Mesendoderm (in vitro differentiated cells): ENCODE data around the gene ST7.

Experiments used
- DNase-seq: peaks from one replicate; pipeline ENCODE4 v3.0.0; 2013
- H2AK5ac ChIP-seq: 2 replicates; pipeline ENCODE4 v1.6.1; 2013; ENCODE audit warnings: low read length, inconsistent platforms
- H2BK120ac ChIP-seq: 2 replicates; pipeline ENCODE4 v1.6.1; 2013; ENCODE audit warnings: low read depth, mild to moderate bottlenecking, low read length, moderate library complexity, mixed read lengths
- H2BK15ac ChIP-seq: replicated peaks from 2 replicates; pipeline ENCODE4 v1.6.1; 2013; ENCODE audit warnings: low read depth, mild to moderate bottlenecking, moderate library complexity
- H2BK5ac ChIP-seq: 2 replicates; pipeline ENCODE4 v1.6.1; 2013; ENCODE audit warnings: low read length, inconsistent platforms
- H3K18ac ChIP-seq: 2 replicates; pipeline ENCODE4 v1.6.1; 2013; ENCODE audit warnings: mild to moderate bottlenecking, low read length, mixed read lengths
- H3K23ac ChIP-seq: one replicate; pipeline ENCODE4 v1.6.1; 2013; ENCODE audit warnings: low read length
- H3K27ac ChIP-seq: 2 replicates; pipeline ENCODE4 v1.5.1; 2013; ENCODE audit warnings: low read depth, mild to moderate bottlenecking, inconsistent platforms, low read length, moderate library complexity
- H3K27me3 ChIP-seq: 2 replicates; pipeline ENCODE4 v1.6.1; 2013; ENCODE audit warnings: low read length, control low read depth, mild to moderate bottlenecking, inconsistent platforms; ENCODE audit not compliant: insufficient read depth, poor library complexity
- H3K36me3 ChIP-seq: 2 replicates; pipeline ENCODE4 v1.6.1; 2013; ENCODE audit warnings: low read length, inconsistent platforms; ENCODE audit not compliant: control insufficient read depth, insufficient read depth
- H3K4ac ChIP-seq: one replicate; pipeline ENCODE4 v1.6.1; 2013; ENCODE audit warnings: low read depth, mild to moderate bottlenecking, low read length, moderate library complexity
- H3K4me1 ChIP-seq: 2 replicates; pipeline ENCODE4 v1.6.1; 2013; ENCODE audit warnings: low read depth, low read length, inconsistent platforms; ENCODE audit not compliant: control insufficient read depth
- H3K4me2 ChIP-seq: 2 replicates; pipeline ENCODE4 v1.6.1; 2013; ENCODE audit warnings: low read length
- H3K4me3 ChIP-seq: 2 replicates; pipeline ENCODE4 v1.5.1; 2013; ENCODE audit warnings: mild to moderate bottlenecking, low read length
- H3K56ac ChIP-seq: one replicate; pipeline ENCODE4 v1.6.1; 2013; ENCODE audit warnings: low read length
- H3K79me1 ChIP-seq: 2 replicates; pipeline ENCODE4 v1.6.1; 2013; ENCODE audit warnings: low read length, inconsistent platforms
- H3K79me2 ChIP-seq: 2 replicates; pipeline ENCODE4 v1.6.1; 2013; ENCODE audit warnings: mild to moderate bottlenecking, low read length; ENCODE audit not compliant: control insufficient read depth, insufficient read depth
- H3K9ac ChIP-seq: 2 replicates; pipeline ENCODE4 v1.6.1; 2013; ENCODE audit warnings: low read length, inconsistent platforms
- H4K5ac ChIP-seq: one replicate; pipeline ENCODE4 v1.6.1; 2013; ENCODE audit warnings: low read length
- H4K8ac ChIP-seq: one replicate; pipeline ENCODE4 v1.6.1; 2013; ENCODE audit warnings: low read depth, mild to moderate bottlenecking, control low read depth, low read length, moderate library complexity
- WGBS: extraction: QIAGEN DNeasy Blood & Tissue Kit; methylation state at CpG from one replicate; pipeline ENCODE4 v1.1.7; 2013; ENCODE audit warnings: low lambda C conversion rate, missing lambda C conversion rate; ENCODE audit not compliant: insufficient coverage; ENCODE audit errors: extremely low coverage; 5-methylcytosine and 5-hydroxymethylcytosine counted together

The ST7 gene

GRCh38 chr7:117124591-117125220 is 171.4 kb downstream of the ST7 start:
- Histone ChIP-seq H3K79me2 (no peaks in the 10 kb centered on the region), H2AK5ac (no peak overlapping the region), H2BK5ac (no peak overlapping the region), H3K4me2 (no peak overlapping the region), H3K4ac (no peak overlapping the region), H3K79me1 (no peaks in the 10 kb centered on the region), H3K27me3 (no peaks in the 10 kb centered on the region), H3K56ac (no peak overlapping the region), H3K27ac (no peak overlapping the region), H2BK120ac (no peak overlapping the region), H3K36me3 (no peaks in the 10 kb centered on the region), H3K4me1 (no peaks in the 10 kb centered on the region), H3K23ac (no peak overlapping the region), H3K4me3 (no peak overlapping the region), H2BK15ac (no peak overlapping the region), H4K5ac (no peak overlapping the region), H4K8ac (no peak overlapping the region), H3K18ac (no peak overlapping the region), H3K9ac (no peak overlapping the region)
- WGBS, result no CpG with 5 or more reads among the region's 4 CpGs
- no peak for DNase-seq

- Histone ChIP-seq H2BK15ac (no peak overlapping the region), H4K8ac (no peak overlapping the region), H3K56ac (no peak overlapping the region), H3K36me3 (no peaks in the 10 kb centered on the region), H3K79me2 (no peaks in the 10 kb centered on the region), H2AK5ac (no peak overlapping the region), H2BK120ac (no peak overlapping the region), H3K4me2 (no peak overlapping the region), H3K27ac (no peak overlapping the region), H3K4me3 (no peak overlapping the region), H3K4ac (no peak overlapping the region), H3K23ac (no peak overlapping the region), H3K9ac (no peak overlapping the region), H4K5ac (no peak overlapping the region), H3K27me3 (no peaks in the 10 kb centered on the region), H3K4me1 (no peaks in the 10 kb centered on the region), H3K18ac (no peak overlapping the region), H2BK5ac (no peak overlapping the region), H3K79me1 (no peaks in the 10 kb centered on the region)
- no CpG with 5 or more reads among the region's 1 CpG for WGBS
- DNase-seq, result no peak
Measured at GRCh38 chr7:117126676-117127075, 173.4 kb downstream of the ST7 start.

- no peak overlapping the region for H2BK15ac ChIP-seq
- DNase-seq, result peak; percentile 29
- H2AK5ac ChIP-seq, result no peak overlapping the region
- H2BK120ac ChIP-seq, result no peak overlapping the region
- H3K27ac ChIP-seq, result no peak overlapping the region
- no peak overlapping the region for H4K5ac ChIP-seq
- no peak overlapping the region for H3K4me3 ChIP-seq
- no peak overlapping the region for H4K8ac ChIP-seq
- no peak overlapping the region for H3K4ac ChIP-seq
- no peak overlapping the region for H3K56ac ChIP-seq
- H2BK5ac ChIP-seq, result no peak overlapping the region
- WGBS, result 100% methylated on average over 1 of the region's 2 CpGs
- no peaks in the 10 kb centered on the region for H3K36me3 ChIP-seq
- no peaks in the 10 kb centered on the region for H3K4me1 ChIP-seq
- H3K79me2 ChIP-seq, result no peaks in the 10 kb centered on the region
- no peaks in the 10 kb centered on the region for H3K27me3 ChIP-seq
- no peak overlapping the region for H3K9ac ChIP-seq
- no peak overlapping the region for H3K18ac ChIP-seq
- no peak overlapping the region for H3K4me2 ChIP-seq
- no peaks in the 10 kb centered on the region for H3K79me1 ChIP-seq
- H3K23ac ChIP-seq, result no peak overlapping the region
Measured at GRCh38 chr7:117127585-117128168, 174.4 kb downstream of the ST7 start.

GRCh38 chr7:117129521-117129955 is 176.2 kb downstream of the ST7 start:
- Histone ChIP-seq H2BK5ac (no peak overlapping the region), H3K4ac (no peak overlapping the region), H3K9ac (no peak overlapping the region), H3K18ac (no peak overlapping the region), H3K4me2 (no peak overlapping the region), H2BK15ac (no peak overlapping the region), H4K5ac (no peak overlapping the region), H3K27ac (no peak overlapping the region), H3K4me3 (no peak overlapping the region), H4K8ac (no peak overlapping the region), H2AK5ac (no peak overlapping the region), H3K27me3 (no peaks in the 10 kb centered on the region), H3K4me1 (no peaks in the 10 kb centered on the region), H2BK120ac (no peak overlapping the region), H3K23ac (no peak overlapping the region), H3K56ac (no peak overlapping the region), H3K79me2 (no peaks in the 10 kb centered on the region), H3K79me1 (no peaks in the 10 kb centered on the region), H3K36me3 (no peaks in the 10 kb centered on the region)
- no CpG with 5 or more reads among the region's 5 CpGs for WGBS
- no peak for DNase-seq

- Histone ChIP-seq H2BK120ac (no peak overlapping the region), H3K4ac (no peak overlapping the region), H4K5ac (no peak overlapping the region), H3K36me3 (no peaks in the 10 kb centered on the region), H2BK5ac (no peak overlapping the region), H3K56ac (no peak overlapping the region), H3K27ac (no peak overlapping the region), H4K8ac (no peak overlapping the region), H3K79me1 (no peaks in the 10 kb centered on the region), H3K9ac (no peak overlapping the region), H3K4me3 (no peak overlapping the region), H3K18ac (no peak overlapping the region), H2AK5ac (no peak overlapping the region), H3K27me3 (no peaks in the 10 kb centered on the region), H3K4me2 (no peak overlapping the region), H2BK15ac (no peak overlapping the region), H3K79me2 (no peaks in the 10 kb centered on the region), H3K4me1 (no peaks in the 10 kb centered on the region), H3K23ac (no peak overlapping the region)
- no CpG with 5 or more reads among the region's 5 CpGs for WGBS
- DNase-seq, result no peak
Measured at GRCh38 chr7:117130262-117130661, 177.0 kb downstream of the ST7 start.
